Measurements from ENCODE around the gene USP6NL.

The USP6NL gene

DNA sequence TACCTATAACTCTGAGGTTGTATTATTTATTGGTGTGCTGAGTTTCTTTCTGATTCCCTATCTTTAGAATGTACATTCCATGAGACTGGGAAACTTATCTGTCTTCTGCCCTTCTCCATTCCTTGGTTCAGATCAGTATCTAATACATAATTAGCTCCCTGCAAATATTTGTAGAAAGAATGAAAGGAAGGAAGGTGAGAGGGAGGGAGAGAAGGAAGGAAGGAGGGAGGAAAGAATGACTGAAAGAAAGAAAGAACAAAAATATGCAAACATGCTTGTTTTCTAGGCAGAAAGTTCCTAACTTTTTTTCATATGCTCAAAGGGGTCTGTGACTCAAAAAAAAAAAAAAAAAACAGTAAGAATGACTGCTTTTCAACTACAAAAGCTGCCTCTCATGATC lies 3.9 kb upstream of the USP6NL start:
- no peak for DNase-seq

DNA sequence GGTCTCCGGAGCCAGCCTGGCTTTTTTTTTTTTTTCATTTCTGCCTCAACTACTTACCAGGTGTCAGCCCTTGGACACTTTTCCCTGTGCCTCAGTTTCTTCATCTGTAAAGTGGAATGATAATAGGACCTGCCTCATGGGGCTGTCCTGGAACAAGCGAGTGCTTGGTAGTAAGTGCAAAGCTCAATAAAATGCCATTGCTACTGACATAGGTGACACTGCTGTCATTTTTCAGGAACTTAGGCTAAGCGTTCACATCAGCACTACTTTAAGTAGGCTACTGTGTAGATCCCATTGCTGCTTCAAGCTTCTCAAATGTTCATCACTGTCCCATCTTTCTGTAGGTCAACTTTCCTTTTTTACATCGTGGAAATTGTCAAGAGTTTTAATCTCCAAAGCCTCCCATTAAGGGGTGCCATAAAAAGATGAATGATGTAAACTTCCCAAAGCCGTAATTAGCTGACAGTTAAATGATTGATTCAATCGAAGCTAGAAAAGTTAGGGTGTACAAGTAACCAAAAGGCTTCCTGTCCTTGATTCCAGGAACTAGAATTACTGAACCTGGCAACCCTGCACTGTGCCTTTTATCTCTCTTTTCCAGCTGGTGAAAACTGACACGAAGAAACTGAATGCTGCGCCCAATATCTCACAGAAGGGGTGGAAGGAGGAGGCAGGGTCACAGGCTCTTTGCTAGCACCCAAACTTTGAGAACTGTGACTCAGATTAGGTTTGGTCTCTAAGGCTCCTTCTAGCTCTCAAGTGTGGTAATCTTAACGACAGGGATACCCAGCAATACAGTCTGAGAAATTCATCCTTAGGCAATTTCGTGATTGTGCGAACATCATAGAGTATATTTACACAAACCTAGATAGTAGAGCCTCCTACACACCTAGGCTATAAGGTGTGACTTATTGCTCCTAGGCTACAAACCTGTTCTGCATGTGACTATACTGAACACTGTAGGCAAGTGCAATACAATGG lies 861 bp upstream of the USP6NL start:
- no peak for DNase-seq

DNA sequence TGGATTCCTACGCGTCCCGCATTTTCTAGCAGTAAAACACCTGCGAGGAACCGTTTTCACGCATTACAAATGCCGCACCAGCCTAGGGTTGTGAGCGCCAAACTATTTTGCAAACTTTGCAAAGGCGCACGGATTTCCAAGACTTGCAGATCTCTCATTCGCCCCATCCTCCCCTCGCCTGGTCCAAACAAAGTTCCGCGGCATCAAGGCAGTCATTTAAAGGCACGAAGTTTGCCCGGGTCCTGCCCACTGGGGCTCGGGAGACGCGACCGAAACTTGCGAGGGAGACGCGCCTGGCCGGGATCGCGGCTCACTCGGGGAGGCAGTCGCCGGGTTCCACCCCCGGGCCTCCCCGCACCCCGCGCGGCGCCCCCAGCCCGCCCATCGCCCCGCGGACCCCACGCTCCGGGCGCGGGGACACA lies 613 bp downstream of the USP6NL start:
- no peak for DNase-seq

DNA sequence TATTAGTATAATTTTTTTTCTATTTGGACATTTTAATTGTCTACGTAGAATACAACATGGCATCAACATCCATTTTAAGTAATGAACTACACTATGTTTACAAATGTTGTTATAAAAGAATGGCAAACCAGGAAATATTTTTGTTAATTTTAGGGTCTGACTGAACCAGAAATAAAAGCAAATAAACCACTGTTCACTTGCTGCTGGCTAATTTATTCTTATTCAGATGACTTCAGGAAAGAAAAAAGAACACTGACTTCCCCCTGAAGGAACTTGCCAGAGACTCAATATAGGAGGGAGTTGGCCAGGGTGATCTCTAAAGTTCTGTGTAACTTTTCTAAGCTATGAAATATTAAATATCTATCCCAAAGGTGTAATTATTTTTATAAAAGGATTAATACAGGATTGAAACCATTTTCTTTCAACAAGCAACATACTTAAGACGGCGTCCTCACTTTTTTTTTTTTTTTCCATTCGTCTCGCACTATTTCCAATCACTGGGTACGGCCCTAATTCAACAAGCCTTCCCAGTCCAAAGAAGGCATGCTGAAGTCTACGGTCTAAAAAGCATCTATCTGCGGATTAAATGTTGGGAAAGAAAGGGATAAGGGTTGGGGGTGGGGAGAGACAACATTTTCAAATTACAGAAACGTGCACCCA lies 1.2 kb downstream of the USP6NL start:
- DNase-seq = no peak

DNA sequence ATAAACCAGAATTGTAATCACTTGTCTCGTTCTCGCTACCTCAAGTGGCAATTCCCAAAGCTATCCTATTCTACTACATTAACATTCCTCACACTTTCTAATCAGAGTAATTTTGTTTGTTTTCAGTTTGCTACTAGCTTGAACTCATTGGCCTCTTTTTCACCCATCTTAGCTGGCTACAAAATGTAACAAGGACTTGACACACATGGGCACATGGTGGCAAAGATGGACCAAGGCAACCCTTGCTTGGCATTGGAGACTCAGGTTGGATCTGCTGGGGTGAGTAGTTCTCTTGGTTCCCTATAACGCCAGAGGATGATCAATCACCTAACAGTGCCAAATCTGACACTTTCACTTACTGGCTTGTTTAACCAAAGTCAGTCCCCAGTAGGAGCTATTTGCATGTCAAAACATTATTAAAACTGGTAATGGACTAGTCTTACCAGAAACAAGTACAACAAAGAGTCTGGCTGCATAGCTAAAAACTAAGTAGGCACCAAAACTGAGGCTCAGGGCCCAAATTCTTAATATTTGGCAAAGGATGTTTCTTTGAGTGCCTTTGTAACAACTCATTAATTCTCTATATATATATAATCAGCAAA lies 1.9 kb downstream of the USP6NL start:
- DNase-seq = no peak

DNA sequence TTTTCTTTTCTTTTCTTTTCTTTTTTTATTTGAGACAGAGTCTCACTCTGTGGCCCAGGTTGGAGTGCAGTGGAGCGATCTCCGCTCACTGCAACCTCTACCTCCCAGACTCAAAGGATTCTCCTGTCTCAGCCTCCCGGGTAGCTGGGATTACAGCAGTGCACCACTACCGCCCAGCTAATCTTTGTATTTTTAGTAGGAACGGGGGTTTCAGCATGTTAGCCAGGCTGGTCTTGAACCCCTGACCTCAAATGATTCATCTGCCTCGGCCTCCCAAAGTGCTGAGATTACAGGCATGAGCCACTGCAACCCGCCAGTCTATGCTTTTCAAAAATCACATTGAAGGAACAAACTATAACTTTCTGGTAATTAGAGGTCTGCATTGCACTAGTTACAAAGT lies 2.4 kb downstream of the USP6NL start:
- no peak for DNase-seq

DNA sequence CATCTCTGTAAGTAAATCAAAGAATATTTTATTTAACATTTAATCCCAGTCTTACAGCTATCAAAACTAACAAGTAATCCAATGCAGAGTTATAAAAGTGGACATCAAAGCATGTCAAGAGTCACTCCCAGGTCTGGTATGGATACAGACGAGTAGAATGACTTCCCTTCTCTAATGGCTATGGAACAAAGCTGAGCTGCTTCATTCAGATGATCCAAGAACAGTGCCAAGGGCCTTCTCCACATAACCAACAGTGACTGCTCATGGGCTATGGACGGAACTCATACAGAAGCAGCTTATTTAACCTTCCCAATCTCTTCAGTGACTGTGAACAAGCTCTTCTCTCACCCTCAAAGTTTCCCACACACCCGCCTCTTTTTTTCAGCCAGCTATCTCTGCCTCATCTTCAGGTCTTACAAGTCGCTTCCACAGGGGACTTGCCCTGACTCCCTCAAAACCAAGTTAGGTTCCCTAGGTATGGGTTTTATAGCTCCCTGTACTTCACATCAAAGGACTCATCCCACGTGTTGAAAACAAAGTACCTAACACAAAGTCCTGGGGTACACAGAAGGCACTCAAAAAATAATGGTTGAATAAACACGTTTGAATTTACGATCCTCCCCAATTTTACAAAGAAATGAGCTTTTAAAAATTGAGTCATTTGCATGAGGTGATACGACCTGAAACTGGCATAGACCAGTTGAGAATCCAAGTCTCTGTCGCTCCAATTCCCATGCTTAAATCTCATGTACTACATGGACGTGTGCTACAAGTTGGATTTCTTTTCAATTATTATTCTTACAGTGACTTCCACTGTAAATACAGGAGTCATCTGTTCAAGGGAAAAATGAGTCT lies 3.1 kb downstream of the USP6NL start:
- DNase-seq = no peak

DNA sequence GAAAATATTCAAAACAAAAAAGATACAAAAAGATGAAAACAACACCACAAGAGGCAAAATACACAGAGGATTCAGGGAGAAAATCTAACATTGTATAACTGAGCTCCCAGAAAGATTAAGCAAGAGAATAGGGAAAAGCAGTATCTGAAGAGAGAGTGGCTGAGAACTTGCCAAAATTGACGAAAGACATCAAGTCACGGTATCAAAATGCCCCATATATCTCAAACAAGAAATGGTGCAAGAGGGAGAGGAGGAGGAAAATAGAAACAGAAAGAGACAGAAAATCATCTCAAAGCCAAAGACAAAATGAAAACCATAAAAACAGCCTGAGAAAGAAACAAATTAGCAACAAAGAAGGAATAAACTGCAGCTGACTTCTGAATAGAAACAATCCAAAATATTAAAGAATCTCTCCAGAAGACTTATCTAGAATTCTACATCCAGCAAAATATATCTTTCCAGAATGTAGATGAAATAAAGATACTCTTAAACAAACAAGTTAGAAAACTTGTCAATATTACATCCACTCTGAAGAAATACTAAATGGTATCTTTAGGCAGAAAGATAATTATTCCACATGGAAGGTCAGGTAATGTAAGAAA lies 5.5 kb downstream of the USP6NL start:
- no peak for DNase-seq

DNA sequence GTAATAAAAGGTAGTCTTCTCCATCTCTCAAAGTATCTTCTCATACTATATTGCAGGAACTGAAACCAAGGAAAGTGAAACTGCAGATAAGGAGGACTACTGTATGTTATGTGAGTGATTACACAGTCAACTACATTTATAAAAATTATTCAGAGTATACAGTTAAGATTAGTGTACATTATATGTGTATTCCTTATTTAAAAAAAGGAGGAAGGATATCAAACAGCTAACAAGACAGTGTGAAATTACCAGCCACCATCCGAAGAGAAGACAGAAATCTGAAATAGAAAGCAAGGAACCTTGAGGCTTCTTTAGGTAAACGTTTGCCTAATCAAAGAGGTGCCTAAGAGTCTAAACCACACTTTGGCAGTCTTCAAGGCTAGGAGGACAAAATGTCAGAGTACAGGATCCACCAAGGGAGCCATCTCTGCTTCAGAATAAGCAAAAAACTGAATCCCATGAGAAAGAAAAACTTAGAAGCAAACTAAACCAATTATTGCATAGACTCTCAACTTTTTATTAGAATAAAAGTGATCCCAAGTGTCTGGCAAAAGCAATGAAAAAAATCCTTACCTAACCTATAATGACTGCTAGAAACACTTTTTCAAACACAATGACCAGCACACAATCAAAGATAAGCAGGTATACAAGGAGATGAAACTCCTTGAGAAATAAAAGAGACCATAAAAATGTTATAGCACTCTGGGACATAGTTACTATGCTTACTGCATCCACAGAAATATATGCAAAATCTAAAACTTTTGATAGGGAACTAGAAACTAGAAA lies 6.4 kb downstream of the USP6NL start:
- no peak for DNase-seq

DNA sequence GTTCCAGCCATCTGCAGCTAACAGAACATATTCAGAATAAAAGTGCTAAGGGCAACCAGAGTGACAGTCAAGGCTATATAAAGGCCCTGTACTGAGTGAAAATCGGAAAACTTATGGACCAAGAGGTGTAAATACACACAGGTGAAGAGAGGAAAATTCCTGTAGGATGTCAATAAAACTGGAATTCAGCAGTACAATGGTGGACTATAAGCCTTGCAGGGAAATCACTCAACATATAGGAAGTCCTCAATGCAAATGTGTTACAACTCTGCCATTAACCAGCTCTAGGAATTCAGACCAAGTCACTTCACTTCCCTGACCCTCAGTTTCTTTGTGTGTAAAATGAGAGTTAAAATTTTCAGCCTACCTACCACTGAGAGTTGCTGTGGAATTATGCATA lies 7.7 kb downstream of the USP6NL start:
- no peak for DNase-seq

DNA sequence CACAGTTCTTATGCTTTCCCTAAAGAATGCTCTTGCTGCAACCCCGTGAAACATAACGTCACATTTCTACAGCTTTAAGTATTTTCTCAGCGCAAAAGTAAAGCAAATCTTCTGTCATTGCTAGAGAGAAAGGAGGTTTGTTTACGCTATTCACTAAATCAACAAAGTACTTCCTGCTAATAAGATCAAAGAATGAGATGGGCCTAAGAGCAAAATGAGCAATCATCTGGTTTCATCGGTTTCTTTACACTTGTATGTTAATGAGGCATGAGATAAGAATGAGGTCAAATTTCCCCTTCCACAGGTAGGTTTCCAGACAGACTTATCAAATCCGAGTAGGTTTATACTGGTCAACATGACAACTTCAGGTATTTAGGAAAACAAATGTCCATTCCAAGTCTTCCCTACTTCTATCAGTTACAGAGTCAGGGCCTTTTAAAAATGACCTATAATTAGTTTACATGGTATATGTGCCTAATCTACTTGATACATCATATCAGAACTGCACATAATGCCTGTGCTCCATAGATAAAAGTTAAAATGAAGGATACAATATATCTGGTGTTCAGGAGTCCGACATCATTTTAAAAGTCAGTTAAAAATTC lies 8.4 kb downstream of the USP6NL start:
- no peak for DNase-seq

DNA sequence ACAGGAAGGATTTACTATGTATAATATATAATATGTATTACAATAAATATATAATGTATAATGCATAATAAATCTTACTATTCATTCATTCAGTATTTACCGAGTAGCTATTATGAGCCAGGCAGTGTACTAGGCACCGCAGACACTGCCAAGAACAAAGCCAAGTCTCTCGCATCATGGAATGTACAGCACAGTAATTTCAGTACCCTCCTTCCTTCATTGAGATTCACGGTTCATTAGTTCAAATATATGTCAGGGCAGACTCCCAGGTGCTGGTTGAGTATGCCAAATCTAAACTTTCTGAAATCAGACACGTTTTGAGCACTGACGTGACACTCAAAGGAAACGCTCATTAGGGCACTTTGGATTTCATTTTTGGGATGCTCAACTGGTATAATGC lies 9.1 kb downstream of the USP6NL start:
- no peak for DNase-seq

DNA sequence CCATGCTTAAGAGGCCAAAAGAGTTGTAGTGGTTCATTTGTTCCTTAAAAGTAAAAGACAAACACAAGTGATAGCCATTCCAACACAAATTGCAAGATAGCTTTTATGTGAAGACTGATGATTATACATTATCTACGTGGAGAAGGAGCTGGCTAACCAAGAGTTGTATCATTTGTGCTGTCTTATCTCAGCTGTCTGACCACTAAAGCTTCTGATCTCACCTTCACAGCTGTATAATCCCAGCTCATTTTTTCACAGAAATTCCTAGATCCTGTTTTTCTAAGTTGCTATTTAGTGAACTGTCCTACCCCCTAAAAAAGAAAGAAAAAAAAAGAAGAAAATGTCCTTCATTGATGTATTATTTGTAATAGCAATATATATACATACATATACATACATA lies 9.8 kb downstream of the USP6NL start:
- no peak for DNase-seq

DNA sequence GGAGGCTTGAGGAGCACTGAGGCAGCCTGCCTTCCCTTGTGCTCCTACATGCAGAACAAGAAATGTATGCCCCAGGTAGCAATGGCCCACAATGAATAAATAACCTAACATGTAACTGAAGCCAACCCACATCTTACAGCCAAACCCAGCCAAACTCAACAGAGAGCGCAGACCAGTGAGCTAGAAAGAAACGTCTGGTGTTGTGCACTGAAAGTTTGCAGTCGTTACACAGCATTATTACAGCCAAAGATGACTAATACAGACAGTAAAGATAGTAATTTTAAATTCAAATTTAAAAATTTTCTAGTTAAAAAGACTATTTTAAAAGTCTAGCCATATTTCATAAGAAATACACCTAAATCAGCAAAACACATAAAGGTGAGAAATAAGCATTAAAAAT lies 11.2 kb downstream of the USP6NL start:
- DNase-seq = no peak

DNA sequence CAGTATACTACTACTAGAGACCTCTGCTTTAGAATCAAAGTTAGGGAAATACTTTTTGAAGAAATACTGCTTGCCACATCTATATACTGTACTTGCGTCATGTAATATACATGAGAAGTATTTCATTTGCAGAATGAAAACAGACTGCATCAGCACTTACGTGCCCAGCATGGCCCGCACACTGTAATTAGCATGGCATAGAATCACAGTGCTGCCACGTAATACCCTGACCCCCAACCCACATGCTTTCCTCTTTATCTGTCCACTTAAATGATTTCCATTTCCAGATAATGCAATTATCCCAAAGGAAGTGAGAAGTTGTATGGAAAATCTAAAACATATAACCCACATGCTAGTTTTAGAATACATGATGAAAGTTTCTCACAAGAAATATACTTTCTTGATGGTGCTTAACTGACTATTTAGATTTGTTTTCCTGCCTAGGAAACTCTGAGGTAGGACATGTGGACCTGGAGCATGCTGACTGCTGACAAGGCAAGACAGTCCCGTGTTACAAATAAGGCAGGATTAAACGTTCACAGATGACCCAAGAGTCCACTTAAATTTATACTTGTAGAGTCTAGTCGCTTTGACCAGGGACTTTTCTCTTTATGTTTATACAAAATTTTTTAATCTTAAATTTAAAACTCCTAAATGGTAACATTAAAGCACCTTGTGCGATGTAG lies 12.6 kb downstream of the USP6NL start:
- DNase-seq = no peak

DNA sequence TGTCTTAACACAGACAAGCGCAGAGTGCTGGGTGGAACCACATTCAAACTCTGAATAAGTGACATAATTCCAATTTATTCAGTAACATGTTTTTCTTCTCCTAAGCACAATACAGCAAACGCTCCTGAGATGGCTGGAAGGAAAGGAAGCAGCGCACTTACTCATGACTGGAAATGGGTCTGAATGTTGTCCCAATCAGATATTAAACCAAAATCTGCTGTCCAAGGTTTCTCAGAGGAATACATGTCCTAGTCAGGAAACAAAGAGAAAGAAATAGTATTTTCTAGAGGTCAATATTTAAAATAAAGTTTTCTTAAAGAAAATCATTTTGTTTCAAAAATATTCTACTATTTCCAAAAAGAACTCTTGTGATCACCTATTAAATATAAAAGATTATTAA lies 14.0 kb downstream of the USP6NL start:
- DNase-seq = no peak

DNA sequence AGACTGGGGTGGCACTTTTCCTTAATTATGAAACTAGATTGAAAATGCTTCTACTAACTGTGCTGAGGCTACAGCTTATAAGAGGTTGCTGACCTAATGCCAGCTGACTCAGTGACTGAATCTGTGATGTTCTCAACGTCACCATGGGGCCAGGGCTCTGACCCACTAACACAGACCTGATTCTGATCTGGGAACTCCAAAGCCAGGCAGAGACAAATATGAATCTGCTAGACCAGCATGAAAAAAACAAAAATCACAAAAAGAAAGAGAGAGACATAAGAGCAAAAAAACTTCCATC lies 16.1 kb downstream of the USP6NL start:
- no peak for DNase-seq

DNA sequence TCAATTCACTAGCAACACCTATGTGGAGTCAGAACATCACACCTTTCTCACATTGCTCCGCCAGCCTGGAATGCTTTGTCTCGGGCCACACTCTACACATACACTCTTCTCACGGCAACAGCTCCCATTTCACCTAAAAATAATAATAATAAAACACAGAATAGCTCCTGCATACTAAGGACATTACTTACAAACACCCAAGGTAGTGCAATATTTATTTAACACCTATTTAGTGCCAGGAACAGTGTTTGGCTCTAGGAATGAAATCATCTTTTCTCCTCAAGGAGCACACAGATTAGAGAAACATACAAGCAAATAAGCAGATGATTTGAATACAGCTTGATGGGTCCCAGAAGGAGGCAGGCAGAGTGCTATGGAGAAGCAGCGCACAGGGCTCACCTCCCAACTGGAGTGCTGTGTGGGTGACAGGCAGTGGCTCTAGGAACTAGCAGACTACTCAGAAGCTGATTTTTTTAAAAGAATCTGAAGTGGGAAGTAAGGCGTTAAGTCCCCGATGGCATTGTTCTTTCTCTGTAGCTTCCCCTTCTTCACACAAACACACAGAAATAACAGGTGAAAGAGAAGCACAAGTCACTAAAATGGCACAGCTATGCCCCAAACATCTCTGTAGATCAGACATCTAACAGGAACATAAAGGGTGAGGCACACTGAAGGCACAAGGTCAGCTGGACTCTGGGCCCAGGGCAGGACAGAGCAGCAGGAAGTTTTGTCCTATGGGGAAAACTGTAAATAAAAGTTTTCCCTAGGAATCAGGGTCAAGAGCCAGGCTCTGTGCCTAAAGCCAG lies 16.7 kb downstream of the USP6NL start:
- DNase-seq = no peak

DNA sequence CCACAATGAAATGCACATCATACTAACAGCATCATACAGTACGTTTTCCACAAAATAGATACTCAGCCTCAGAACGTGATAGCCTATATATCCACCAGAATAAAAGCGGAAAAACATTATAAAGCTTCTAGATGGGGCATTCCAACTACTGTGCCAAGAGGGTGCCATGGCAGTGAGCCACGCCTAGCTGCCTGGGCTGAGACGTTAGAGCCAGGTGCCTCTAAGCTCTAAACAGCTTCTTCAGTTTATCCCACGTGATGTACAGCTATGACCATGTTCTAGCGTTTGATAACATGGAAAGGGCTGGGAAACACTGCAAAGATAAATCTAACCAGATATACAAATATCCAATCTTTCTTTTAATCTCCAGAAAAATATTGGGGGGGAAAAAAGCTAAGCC lies 17.8 kb downstream of the USP6NL start:
- DNase-seq = no peak

DNA sequence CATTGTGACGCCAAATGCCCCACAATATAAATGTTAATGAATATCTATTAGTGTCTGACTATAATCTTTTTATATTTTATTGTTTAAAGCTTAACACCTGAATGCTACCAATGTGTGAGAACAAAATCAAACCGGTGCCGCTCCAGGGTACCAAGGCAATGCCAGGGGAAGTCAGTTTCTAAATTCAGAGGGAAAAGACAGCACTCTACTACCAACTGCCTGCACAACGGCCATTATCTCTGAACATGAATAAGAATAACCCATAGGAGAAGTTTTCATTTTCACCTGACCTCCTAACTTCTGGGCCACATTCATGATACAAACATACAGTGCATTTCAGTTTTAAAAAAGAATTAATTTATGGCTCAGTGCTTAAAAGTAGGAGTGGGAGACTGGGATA lies 21.7 kb downstream of the USP6NL start:
- DNase-seq = no peak
